ENCODE measurements around the gene OSBPL2. TPM values are rescaled to one million over a fixed set of nuclear protein-coding genes. Genes with fewer than 3 reads are reported as not detected.

The OSBPL2 gene
- total and polyA plus RNA-seq, 10 donors: 9.2 to 81.7 (median 48.4) TPM

- 42 to 58% (median 54%) methylated on average over 22 to 27 of the region's 27 CpGs for WGBS, 5 donors
- no peaks in the 10 kb centered on the region for H3K9me3 ChIP-seq
- intact Hi-C loops (cut with DNase I; ENCODE audit: low total_unique reads): no loop called here
- no peak overlapping the region for H3K4me3 ChIP-seq
- no peaks in the 10 kb centered on the region for H3K4me1 ChIP-seq
- no peak for DNase-seq
- H3K27me3 ChIP-seq (replicated peaks in 1 of 7): peaks cover 0 to 46% (median 34%) of the 10 kb centered on the region in 7 donors
- no peak overlapping the region for H3K27ac ChIP-seq
- TF ChIP-seq POLR2A (IDR thresholded peaks at IDR 0.05) (no peak), POLR2AphosphoS5 (IDR thresholded peaks at IDR 0.05) (peak in 1 of 3 donors; percentile 8)
- peaks cover 0 to 24% (median 0%) of the 10 kb centered on the region in 6 donors for H3K36me3 ChIP-seq
Observed at GRCh38 chr20:62208795-62209755, 29.2 kb upstream of the OSBPL2 start.

GRCh38 chr20:62209850-62210495, 28.3 kb upstream of the OSBPL2 start:
- 59 to 69% (median 62%) methylated on average over 8 to 17 of the region's 17 CpGs for WGBS, 5 donors
- peaks cover 0 to 54% (median 40%) of the 10 kb centered on the region in 7 donors for H3K27me3 ChIP-seq (replicated peaks in 1 of 7)
- no peak for TF ChIP-seq POLR2AphosphoS5 (IDR thresholded peaks at IDR 0.05)
- no peak for TF ChIP-seq POLR2A (IDR thresholded peaks at IDR 0.05)
- no peak for TF ChIP-seq CTCF (IDR thresholded peaks at IDR 0.05 in 8 of 11, conservative IDR thresholded peaks at IDR 0.05 in 3 of 11)

GRCh38 chr20:62210496-62210855, 27.8 kb upstream of the OSBPL2 start:
- H3K4me1 ChIP-seq: no peaks in the 10 kb centered on the region
- no peak overlapping the region for H3K4me3 ChIP-seq
- WGBS, 5 donors: 54 to 80% (median 59%) methylated on average over 3 to 21 of the region's 21 CpGs
- no peak for DNase-seq
- H3K9me3 ChIP-seq: no peaks in the 10 kb centered on the region
- TF ChIP-seq POLR2AphosphoS5 (IDR thresholded peaks at IDR 0.05): no peak
- TF ChIP-seq CTCF (IDR thresholded peaks at IDR 0.05 in 8 of 11, conservative IDR thresholded peaks at IDR 0.05 in 3 of 11): no peak
- TF ChIP-seq POLR2A (IDR thresholded peaks at IDR 0.05): no peak
- peaks cover 0 to 60% (median 45%) of the 10 kb centered on the region in 7 donors for H3K27me3 ChIP-seq (replicated peaks in 1 of 7)
- H3K27ac ChIP-seq: no peak overlapping the region
- intact Hi-C loops (cut with DNase I; ENCODE audit: low total_unique reads): no loop called here
- peaks cover 0 to 19% (median 0%) of the 10 kb centered on the region in 6 donors for H3K36me3 ChIP-seq

More at GRCh38 chr20:62209850-62210495, 28.3 kb upstream of the OSBPL2 start:
- Histone ChIP-seq H3K4me1 (no peaks in the 10 kb centered on the region), H3K27ac (no peak overlapping the region), H3K9me3 (no peaks in the 10 kb centered on the region), H3K36me3 (peaks cover 0 to 24% (median 0%) of the 10 kb centered on the region in 6 donors), H3K4me3 (no peak overlapping the region)
- no peak for DNase-seq
- intact Hi-C loops (cut with DNase I; ENCODE audit: low total_unique reads): no loop called here

- intact Hi-C loops (cut with DNase I; ENCODE audit: low total_unique reads): no loop called here
- H3K9me3 ChIP-seq: no peaks in the 10 kb centered on the region
- no peak for DNase-seq
- H3K27me3 ChIP-seq (replicated peaks in 1 of 7): peaks cover 0 to 67% (median 53%) of the 10 kb centered on the region in 7 donors
- no peaks in the 10 kb centered on the region for H3K4me1 ChIP-seq
- no peak overlapping the region for H3K4me3 ChIP-seq
- no peak for TF ChIP-seq POLR2A (IDR thresholded peaks at IDR 0.05)
- TF ChIP-seq CTCF (IDR thresholded peaks at IDR 0.05 in 8 of 11, conservative IDR thresholded peaks at IDR 0.05 in 3 of 11): no peak
- no peak for TF ChIP-seq POLR2AphosphoS5 (IDR thresholded peaks at IDR 0.05)
- WGBS, 5 donors: 33 to 94% (median 88%) methylated on average over 1 to 8 of the region's 8 CpGs
- H3K27ac ChIP-seq: no peak overlapping the region
- H3K36me3 ChIP-seq: peaks cover 0 to 12% (median 0%) of the 10 kb centered on the region in 6 donors
Observed at GRCh38 chr20:62211216-62211615, 27.1 kb upstream of the OSBPL2 start.

Data from spleen (tissue), 11 donors.